Mesenchymal stem cell (in vitro differentiated cells and primary cell): ENCODE results near the gene SHISA3.

Experiments used
- DNase-seq: peaks from one replicate; pipeline ENCODE4 v3.0.0-alpha.2; 2013
- H2AFZ ChIP-seq: one replicate; pipeline ENCODE4 v1.6.1; 2013; ENCODE audit warnings: low read depth, mild to moderate bottlenecking, control low read depth, inconsistent platforms, low read length, moderate library complexity
- H2AK5ac ChIP-seq: 2 replicates; pipeline ENCODE4 v1.6.1; 2013; ENCODE audit warnings: low read length, moderate library complexity, mild to moderate bottlenecking, inconsistent platforms; ENCODE audit not compliant: severe bottlenecking
- H2BK120ac ChIP-seq: one replicate; pipeline ENCODE4 v1.6.1; 2013; ENCODE audit warnings: low read depth, mild to moderate bottlenecking, inconsistent platforms, low read length, moderate library complexity
- H2BK12ac ChIP-seq, 2 experiments: one replicate each; pipeline ENCODE4 v1.6.1; 2013; ENCODE audit warnings: inconsistent platforms in 2 of 2, low read length in 2 of 2, mild to moderate bottlenecking in 2 of 2, moderate library complexity in 2 of 2, control low read depth in 1 of 2
- H2BK15ac ChIP-seq: one replicate; pipeline ENCODE4 v1.6.1; 2013; ENCODE audit warnings: mild to moderate bottlenecking, low read depth, inconsistent platforms; ENCODE audit not compliant: poor library complexity, severe bottlenecking
- H2BK5ac ChIP-seq: 2 replicates; pipeline ENCODE4 v1.6.1; 2013; ENCODE audit warnings: low read depth, mild to moderate bottlenecking, low read length, control low read depth, inconsistent platforms; ENCODE audit not compliant: poor library complexity, severe bottlenecking
- H3K14ac ChIP-seq, 2 experiments: one replicate each; pipeline ENCODE4 v1.6.1; 2013; ENCODE audit warnings: inconsistent platforms in 2 of 2, low read length in 2 of 2, control low read depth in 1 of 2, mild to moderate bottlenecking in 1 of 2, moderate library complexity in 1 of 2
- H3K18ac ChIP-seq, 2 experiments: one replicate each; pipeline ENCODE4 v1.6.1; 2013; ENCODE audit warnings: inconsistent platforms in 2 of 2, low read length in 2 of 2, control low read depth in 1 of 2, low read depth in 1 of 2, mild to moderate bottlenecking in 1 of 2
- H3K23ac ChIP-seq, 2 experiments: one replicate each; pipeline ENCODE4 v1.6.1; 2013; ENCODE audit warnings: inconsistent platforms in 2 of 2, low read length in 2 of 2, mild to moderate bottlenecking in 2 of 2, moderate library complexity in 2 of 2, control low read depth in 1 of 2
- H3K27ac ChIP-seq: 2 replicates; pipeline ENCODE4 v1.5.1; 2013; ENCODE audit warnings: mild to moderate bottlenecking, moderate library complexity, low read length, control low read depth, inconsistent platforms; ENCODE audit not compliant: poor library complexity, severe bottlenecking
- H3K27me3 ChIP-seq, 2 experiments: 2 replicates each; pipeline versions ENCODE4 v1.6.1 to v1.7.0; 2013; ENCODE audit warnings: low read length in 2 of 2, mild to moderate bottlenecking in 2 of 2, moderate library complexity in 2 of 2, control low read depth in 1 of 2, inconsistent platforms in 1 of 2; ENCODE audit not compliant: control insufficient read depth in 1 of 2, insufficient read depth in 1 of 2
- H3K36me3 ChIP-seq, 2 experiments: 2 replicates each; pipeline versions ENCODE4 v1.6.1 to v1.7.0; 2013; ENCODE audit warnings: low read length in 2 of 2, control low read depth in 1 of 2, inconsistent platforms in 1 of 2, low read depth in 1 of 2, mild to moderate bottlenecking in 1 of 2; ENCODE audit not compliant: insufficient read depth in 2 of 2, control insufficient read depth in 1 of 2
- H3K4ac ChIP-seq, 2 experiments: one replicate each; pipeline ENCODE4 v1.6.1; 2013; ENCODE audit warnings: inconsistent platforms in 2 of 2, low read length in 2 of 2, mild to moderate bottlenecking in 2 of 2, moderate library complexity in 2 of 2, control low read depth in 1 of 2, low read depth in 1 of 2
- H3K4me1 ChIP-seq: 2 replicates; pipeline ENCODE4 v1.6.1; 2013; ENCODE audit warnings: low read depth, low read length, control low read depth; ENCODE audit not compliant: control insufficient read depth, insufficient read depth
- H3K4me2 ChIP-seq: 2 replicates; pipeline ENCODE4 v1.6.1; 2013; ENCODE audit warnings: low read length, mild to moderate bottlenecking, inconsistent platforms; ENCODE audit not compliant: poor library complexity, severe bottlenecking
- H3K4me3 ChIP-seq, 2 experiments: 2 replicates each; pipeline versions ENCODE4 v1.5.1 to v1.7.0; 2013; ENCODE audit warnings: low read length in 2 of 2, mild to moderate bottlenecking in 2 of 2, control low read depth in 1 of 2, low read depth in 1 of 2; ENCODE audit not compliant: insufficient read depth in 1 of 2
- H3K79me1 ChIP-seq: replicated peaks from 2 replicates; pipeline ENCODE4 v1.6.1; 2013; ENCODE audit warnings: mild to moderate bottlenecking, control low read depth, low read length, inconsistent platforms; ENCODE audit not compliant: poor library complexity, severe bottlenecking
- H3K9ac ChIP-seq: 2 replicates; pipeline ENCODE4 v1.7.0; 2013; ENCODE audit warnings: mild to moderate bottlenecking, low read length, moderate library complexity
- H3K9me3 ChIP-seq: 2 replicates; pipeline ENCODE4 v1.7.0; 2013; ENCODE audit warnings: mild to moderate bottlenecking, low read length; ENCODE audit not compliant: control insufficient read depth
- H4K8ac ChIP-seq: one replicate; pipeline ENCODE4 v1.6.1; 2013; ENCODE audit warnings: inconsistent platforms, mild to moderate bottlenecking, low read length, moderate library complexity
- H4K91ac ChIP-seq: one replicate; pipeline ENCODE4 v1.6.1; 2013; ENCODE audit warnings: mild to moderate bottlenecking, low read length, inconsistent platforms
- WGBS: methylation state at CpG from one replicate; pipeline ENCODE4 v1.1.7; 2013; ENCODE audit warnings: mixed read lengths; 5-methylcytosine and 5-hydroxymethylcytosine counted together

SHISA3 gene

GRCh38 chr4:42436928-42437565 is 39.8 kb downstream of the SHISA3 start:
- Histone ChIP-seq H3K27me3 (no peaks in the 10 kb centered on the region), H2BK5ac (no peak overlapping the region), H4K8ac (no peak overlapping the region), H2BK15ac (no peak overlapping the region), H3K4me3 (no peak overlapping the region), H3K4me1 (peaks cover 1% of the 10 kb centered on the region), H2BK120ac (no peak overlapping the region), H3K14ac (no peak overlapping the region), H2AFZ (no peak overlapping the region), H2BK12ac (no peak overlapping the region), H3K4ac (no peak overlapping the region), H3K18ac (no peak overlapping the region), H2AK5ac (no peak overlapping the region), H3K36me3 (no peaks in the 10 kb centered on the region), H4K91ac (no peak overlapping the region), H3K23ac (no peak overlapping the region), H3K9ac (no peak overlapping the region), H3K9me3 (no peaks in the 10 kb centered on the region), H3K4me2 (no peak overlapping the region), H3K79me1 (peaks cover 1% of the 10 kb centered on the region), H3K27ac (peak overlapping the region; percentile 99)
- WGBS: 52% methylated on average over 2 of the region's 7 CpGs
- no peak for DNase-seq

- Histone ChIP-seq H3K4me3 (no peak overlapping the region), H2BK12ac (no peak overlapping the region), H3K18ac (no peak overlapping the region), H3K36me3 (no peaks in the 10 kb centered on the region), H2BK120ac (no peak overlapping the region), H3K4me1 (peaks cover 1% of the 10 kb centered on the region), H3K4me2 (no peak overlapping the region), H2AK5ac (peak overlapping the region; percentile 57), H3K23ac (no peak overlapping the region), H3K79me1 (peaks cover 1% of the 10 kb centered on the region), H2BK5ac (no peak overlapping the region), H3K14ac (no peak overlapping the region), H3K4ac (no peak overlapping the region), H4K8ac (no peak overlapping the region), H4K91ac (no peak overlapping the region), H2AFZ (no peak overlapping the region), H3K9ac (no peak overlapping the region), H3K27ac (no peak overlapping the region), H3K27me3 (no peaks in the 10 kb centered on the region), H2BK15ac (no peak overlapping the region), H3K9me3 (no peaks in the 10 kb centered on the region)
- WGBS: 96% methylated on average over 4 of the region's 4 CpGs
- DNase-seq: no peak
Observed at GRCh38 chr4:42440083-42440482, 42.8 kb downstream of the SHISA3 start.

GRCh38 chr4:42442601-42443000 is 45.3 kb downstream of the SHISA3 start:
- no peak overlapping the region for H3K27ac ChIP-seq
- no peak overlapping the region for H2AFZ ChIP-seq
- no peak overlapping the region for H3K9ac ChIP-seq
- H3K4me1 ChIP-seq: no peaks in the 10 kb centered on the region
- H3K4me2 ChIP-seq: no peak overlapping the region
- no peak overlapping the region for H3K14ac ChIP-seq
- no peak overlapping the region for H3K18ac ChIP-seq
- peaks cover 1% of the 10 kb centered on the region for H3K79me1 ChIP-seq
- H3K36me3 ChIP-seq: no peaks in the 10 kb centered on the region
- H3K27me3 ChIP-seq: no peaks in the 10 kb centered on the region
- WGBS: 95% methylated on average over 2 of the region's 2 CpGs
- no peaks in the 10 kb centered on the region for H3K9me3 ChIP-seq
- H2BK12ac ChIP-seq: no peak overlapping the region
- H3K23ac ChIP-seq: no peak overlapping the region
- H3K4me3 ChIP-seq: no peak overlapping the region
- no peak overlapping the region for H2AK5ac ChIP-seq
- no peak overlapping the region for H2BK15ac ChIP-seq
- no peak overlapping the region for H2BK5ac ChIP-seq
- no peak for DNase-seq
- no peak overlapping the region for H3K4ac ChIP-seq
- H2BK120ac ChIP-seq: no peak overlapping the region
- no peak overlapping the region for H4K91ac ChIP-seq
- H4K8ac ChIP-seq: no peak overlapping the region

GRCh38 chr4:42445038-42445437 is 47.8 kb downstream of the SHISA3 start:
- WGBS: 91% methylated on average over 3 of the region's 5 CpGs
- no peak for DNase-seq
- H2AK5ac ChIP-seq: peak overlapping the region; percentile 18
- no peak overlapping the region for H3K18ac ChIP-seq
- no peak overlapping the region for H3K27ac ChIP-seq
- no peaks in the 10 kb centered on the region for H3K79me1 ChIP-seq
- H3K4me3 ChIP-seq: no peak overlapping the region
- H2AFZ ChIP-seq: no peak overlapping the region
- H4K8ac ChIP-seq: no peak overlapping the region
- H3K9ac ChIP-seq: no peak overlapping the region
- H3K27me3 ChIP-seq: no peaks in the 10 kb centered on the region
- no peak overlapping the region for H2BK12ac ChIP-seq
- no peak overlapping the region for H2BK5ac ChIP-seq
- H4K91ac ChIP-seq: no peak overlapping the region
- H3K36me3 ChIP-seq: no peaks in the 10 kb centered on the region
- no peak overlapping the region for H3K23ac ChIP-seq
- no peaks in the 10 kb centered on the region for H3K4me1 ChIP-seq
- H3K9me3 ChIP-seq: no peaks in the 10 kb centered on the region
- no peak overlapping the region for H2BK120ac ChIP-seq
- no peak overlapping the region for H3K4ac ChIP-seq
- H2BK15ac ChIP-seq: no peak overlapping the region
- H3K4me2 ChIP-seq: no peak overlapping the region
- H3K14ac ChIP-seq: no peak overlapping the region
